Type B pancreatic cell (in vitro differentiated cells): Measurements from ENCODE around the gene ZNF750. TPM values are rescaled to one million over a fixed set of nuclear protein-coding genes. Genes with fewer than 3 reads are reported as not detected.

Source experiments
- DNase-seq: peaks from one replicate; pipeline ENCODE4 v3.0.0; 2021; ENCODE audit warnings: mixed read lengths; ENCODE audit not compliant: unreplicated experiment; ENCODE audit errors: extremely low spot score
- H3K27ac Mint-ChIP-seq: 2 replicates; pipeline ENCODE4 v1.8.0; 2021; ENCODE audit warnings: mild to moderate bottlenecking, mixed read lengths
- H3K27me3 Mint-ChIP-seq: 2 replicates; pipeline ENCODE4 v1.8.0; 2021; ENCODE audit warnings: mixed read lengths
- H3K36me3 Mint-ChIP-seq: 2 replicates; pipeline ENCODE4 v1.8.0; 2021; ENCODE audit warnings: mixed read lengths
- H3K4me1 Mint-ChIP-seq: one replicate; pipeline ENCODE4 v1.8.0; 2021; ENCODE audit warnings: mixed read lengths; ENCODE audit not compliant: unreplicated experiment
- H3K4me3 Mint-ChIP-seq: 2 replicates; pipeline ENCODE4 v1.8.0; 2021; ENCODE audit warnings: mild to moderate bottlenecking, mixed read lengths
- H3K9me3 Mint-ChIP-seq: 2 replicates; pipeline ENCODE4 v1.8.0; 2021; ENCODE audit warnings: mixed read lengths
- total RNA-seq: library from RNA; stranded (reverse); gene quantifications from 2 replicates; pipeline ENCODE4 v1.2.1, GENCODE V29; 2021; ENCODE audit warnings: low replicate concordance
- TF ChIP-seq, protein P1 (sequence below): fragments of 200-600 bp; sonication (generic); conservative IDR thresholded peaks from 2 replicates; pipeline ENCODE4 v1.5.0; 2021; ENCODE audit warnings: antibody characterized with exemption, mild to moderate bottlenecking

The ZNF750 gene
- total RNA-seq, 1 donor from 2014 or later = 10.3 TPM

GRCh38 chr17:82790391-82790790 is 49.4 kb downstream of the ZNF750 start:
- Mint-ChIP-seq H3K27ac (no peak overlapping the region), H3K4me1 (peaks cover 36% of the 10 kb centered on the region), H3K9me3 (no peaks in the 10 kb centered on the region), H3K27me3 (no peaks in the 10 kb centered on the region), H3K4me3 (no peak overlapping the region), H3K36me3 (peaks cover 8% of the 10 kb centered on the region)
- no peak for DNase-seq
- TF ChIP-seq, protein P1, sequence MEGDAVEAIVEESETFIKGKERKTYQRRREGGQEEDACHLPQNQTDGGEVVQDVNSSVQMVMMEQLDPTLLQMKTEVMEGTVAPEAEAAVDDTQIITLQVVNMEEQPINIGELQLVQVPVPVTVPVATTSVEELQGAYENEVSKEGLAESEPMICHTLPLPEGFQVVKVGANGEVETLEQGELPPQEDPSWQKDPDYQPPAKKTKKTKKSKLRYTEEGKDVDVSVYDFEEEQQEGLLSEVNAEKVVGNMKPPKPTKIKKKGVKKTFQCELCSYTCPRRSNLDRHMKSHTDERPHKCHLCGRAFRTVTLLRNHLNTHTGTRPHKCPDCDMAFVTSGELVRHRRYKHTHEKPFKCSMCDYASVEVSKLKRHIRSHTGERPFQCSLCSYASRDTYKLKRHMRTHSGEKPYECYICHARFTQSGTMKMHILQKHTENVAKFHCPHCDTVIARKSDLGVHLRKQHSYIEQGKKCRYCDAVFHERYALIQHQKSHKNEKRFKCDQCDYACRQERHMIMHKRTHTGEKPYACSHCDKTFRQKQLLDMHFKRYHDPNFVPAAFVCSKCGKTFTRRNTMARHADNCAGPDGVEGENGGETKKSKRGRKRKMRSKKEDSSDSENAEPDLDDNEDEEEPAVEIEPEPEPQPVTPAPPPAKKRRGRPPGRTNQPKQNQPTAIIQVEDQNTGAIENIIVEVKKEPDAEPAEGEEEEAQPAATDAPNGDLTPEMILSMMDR = no peak

GRCh38 chr17:82789806-82790205 is 50.0 kb downstream of the ZNF750 start:
- DNase-seq = no peak
- Mint-ChIP-seq H3K36me3 (peaks cover 5% of the 10 kb centered on the region), H3K4me1 (peaks cover 32% of the 10 kb centered on the region), H3K9me3 (no peaks in the 10 kb centered on the region), H3K27me3 (no peaks in the 10 kb centered on the region), H3K27ac (peak overlapping the region; percentile 82), H3K4me3 (no peak overlapping the region)
- TF ChIP-seq, protein P1 = no peak

GRCh38 chr17:82789051-82789592 is 50.7 kb downstream of the ZNF750 start:
- peak overlapping the region; percentile 61 for H3K4me3 Mint-ChIP-seq
- no peaks in the 10 kb centered on the region for H3K9me3 Mint-ChIP-seq
- H3K4me1 Mint-ChIP-seq = peaks cover 26% of the 10 kb centered on the region
- peaks cover 5% of the 10 kb centered on the region for H3K36me3 Mint-ChIP-seq
- peak overlapping the region; percentile 87 for H3K27ac Mint-ChIP-seq
- TF ChIP-seq, protein P1 = no peak
- H3K27me3 Mint-ChIP-seq = no peaks in the 10 kb centered on the region
- DNase-seq = no peak

DNA sequence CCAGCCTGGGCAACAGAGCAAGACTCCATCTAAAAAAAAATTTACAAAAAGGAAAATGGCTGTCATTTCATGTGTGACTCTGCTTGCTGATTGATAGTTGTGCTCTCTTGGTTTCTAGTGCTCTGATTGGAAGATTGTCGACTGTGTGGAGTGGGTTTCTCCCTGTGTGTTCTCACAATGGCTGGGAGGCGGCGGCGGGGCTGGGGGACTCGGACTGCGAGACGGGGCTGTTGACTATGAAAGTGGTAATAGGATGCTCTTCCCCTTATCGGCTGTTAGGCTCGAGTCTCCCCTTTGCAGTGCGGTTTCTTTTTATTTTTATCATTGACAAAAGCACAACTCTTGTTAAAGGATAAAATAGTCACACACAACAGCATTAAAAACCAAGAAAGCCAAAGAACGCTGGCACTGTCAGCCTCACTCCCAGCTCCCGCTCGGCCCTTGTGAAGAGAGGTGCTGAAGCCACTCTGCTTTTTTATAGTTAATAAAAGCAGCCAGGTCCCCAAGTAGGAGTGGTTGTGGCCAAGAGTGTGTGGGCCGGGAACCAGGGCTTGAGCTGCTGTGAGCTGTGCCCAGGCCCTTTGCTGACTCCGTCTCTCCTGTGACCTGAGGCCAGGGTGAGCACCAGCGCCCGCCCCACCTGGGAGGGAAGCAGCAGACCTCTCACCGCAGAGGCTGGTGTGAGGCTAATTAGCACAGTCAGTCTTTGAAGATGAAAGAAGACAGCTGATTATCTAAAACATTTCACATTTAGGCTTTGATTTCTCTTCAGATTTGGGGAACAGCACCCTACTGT is 51.4 kb downstream of the ZNF750 start:
- no peak for DNase-seq
- Mint-ChIP-seq H3K4me1 (peaks cover 19% of the 10 kb centered on the region), H3K27me3 (no peaks in the 10 kb centered on the region), H3K27ac (peak overlapping the region; percentile 87), H3K9me3 (no peaks in the 10 kb centered on the region), H3K36me3 (peaks cover 5% of the 10 kb centered on the region), H3K4me3 (no peak overlapping the region)
- TF ChIP-seq, protein P1 = no peak

- H3K27ac Mint-ChIP-seq = peak overlapping the region; percentile 83
- H3K27me3 Mint-ChIP-seq = no peaks in the 10 kb centered on the region
- H3K36me3 Mint-ChIP-seq = peaks cover 5% of the 10 kb centered on the region
- peaks cover 17% of the 10 kb centered on the region for H3K4me1 Mint-ChIP-seq
- no peaks in the 10 kb centered on the region for H3K9me3 Mint-ChIP-seq
- H3K4me3 Mint-ChIP-seq = peak overlapping the region; percentile 9
- TF ChIP-seq, protein P1 = no peak
- DNase-seq = no peak
Measured at GRCh38 chr17:82787081-82787848, 52.6 kb downstream of the ZNF750 start.
